SK-N-MC (cell line): Measurements from ENCODE around the gene KATNB1.

Source experiments
- EZH2 ChIP-seq: fragments of 200-600 bp; sonication (generic); IDR thresholded peaks from one replicate; pipeline ENCODE4 v1.6.1; 2017; ENCODE audit warnings: antibody characterized with exemption
- POLR2AphosphoS5 ChIP-seq: IDR thresholded peaks from 2 replicates; pipeline ENCODE4 v1.6.1; 2012; ENCODE audit warnings: mild to moderate bottlenecking, low read depth, low read length, borderline replicate concordance

DNA sequence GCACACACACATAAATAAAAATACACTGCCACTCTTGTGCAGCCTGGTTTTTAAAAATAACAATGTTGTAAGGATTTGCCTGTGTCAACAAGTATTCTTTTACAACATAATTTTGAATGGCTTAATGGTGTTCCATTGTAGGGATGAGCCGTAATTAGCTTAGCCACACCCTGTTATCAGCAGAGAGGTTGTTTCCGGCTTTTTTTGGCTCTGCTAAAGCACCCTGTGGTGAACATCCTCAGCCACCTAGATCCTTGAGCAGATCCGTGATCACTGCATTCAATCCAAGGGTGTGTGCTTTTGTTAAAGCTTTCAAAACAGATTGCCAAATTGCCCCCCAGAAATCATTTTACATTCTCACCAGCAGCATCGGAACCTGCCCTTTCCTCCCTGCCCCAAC is 7.0 kb downstream of the KATNB1 start:
- TF ChIP-seq EZH2 (no peak), POLR2AphosphoS5 (peak; percentile 48; the same call in 1 of the 2 replicates)
